Kidney epithelial cell (primary cell): ENCODE measurements around the gene PIN1. TPM values are rescaled to one million over a fixed set of nuclear protein-coding genes. Genes with fewer than 3 reads are reported as not detected.
A peak's percentile ranks its signal among the peaks of the same experiment; 100 is the strongest.
"Not testable (repeated sequence)": the region's sequence is repeated elsewhere in the genome, so short reads cannot be mapped to it uniquely, and the experiment has no call there.

Experiments
- DNase-seq: peaks from one replicate; pipeline ENCODE4 v3.0.0-alpha.2; 2010; ENCODE audit warnings: low read depth
- H3K27me3 ChIP-seq: 2 replicates; pipeline ENCODE4 v1.6.0; 2011; ENCODE audit warnings: low read length; ENCODE audit not compliant: control insufficient read depth, insufficient read depth
- H3K36me3 ChIP-seq: 2 replicates; pipeline ENCODE4 v1.5.1; 2011; ENCODE audit warnings: low read length; ENCODE audit not compliant: control insufficient read depth, insufficient read depth
- H3K4me3 ChIP-seq: 2 replicates; pipeline ENCODE4 v1.5.1; 2011; ENCODE audit warnings: low read depth, mild to moderate bottlenecking, control low read depth, low read length
- CTCF ChIP-seq: IDR thresholded peaks from 2 replicates; pipeline ENCODE4 v1.5.1; 2011; ENCODE audit warnings: mild to moderate bottlenecking, moderate library complexity, low read length, control low read depth, inconsistent platforms; ENCODE audit not compliant: insufficient read depth, poor library complexity, severe bottlenecking
- total RNA-seq: library from RNA; depleted of rRNA; stranded (reverse); fragments of >200 nt; gene quantifications from 2 replicates; pipeline ENCODE4 v1.2.3, GENCODE V29; 2015

Gene PIN1
- 102 and 115 TPM in 2 replicates for total RNA-seq

- TF ChIP-seq CTCF, result peak; percentile 27
These were observed at the start of gene PIN1 for GRCh38 chr19:9834726-9835506. Gene PIN1, plus strand, starts transcription at chr19:9835318. Its CDS starts 27 bp downstream, at chr19:9835345.

GRCh38 chr19:9785367-9786331 lies 49.5 kb upstream of the PIN1 start:
- Histone ChIP-seq H3K27me3 (no peaks in the 10 kb centered on the region), H3K36me3 (no peaks in the 10 kb centered on the region), H3K4me3 (peak overlapping the region; percentile 75)
- no peak for TF ChIP-seq CTCF
- peak; percentile 70 for DNase-seq

More at GRCh38 chr19:9834726-9835506, at the start of gene PIN1:
- peak; percentile 86 for DNase-seq
- Histone ChIP-seq H3K36me3 (no peaks in the 10 kb centered on the region), H3K4me3 (peak within 1 kb of the TSS; percentile 92), H3K27me3 (no peaks in the 10 kb centered on the region)

- no peaks in the 10 kb centered on the region for H3K36me3 ChIP-seq
- peak overlapping the region; percentile 75 for H3K4me3 ChIP-seq
- DNase-seq, result no peak
- no peaks in the 10 kb centered on the region for H3K27me3 ChIP-seq
- TF ChIP-seq CTCF, result no peak
These were observed 48.8 kb upstream of the PIN1 start for GRCh38 chr19:9786342-9786741.

GRCh38 chr19:9786819-9787218 lies 48.3 kb upstream of the PIN1 start:
- Histone ChIP-seq H3K36me3 (no peaks in the 10 kb centered on the region), H3K27me3 (no peaks in the 10 kb centered on the region), H3K4me3 (no peak overlapping the region)
- DNase-seq, result no peak
- TF ChIP-seq CTCF, result no peak

- H3K27me3 ChIP-seq, H3K4me3 ChIP-seq, H3K36me3 ChIP-seq, DNase-seq: not testable (repeated sequence)
These were observed 46.5 kb upstream of the PIN1 start for GRCh38 chr19:9788604-9789003.

- H3K27me3 ChIP-seq, result no peaks in the 10 kb centered on the region
- no peak for DNase-seq
- H3K4me3 ChIP-seq, result no peak overlapping the region
- H3K36me3 ChIP-seq, result no peaks in the 10 kb centered on the region
- TF ChIP-seq CTCF, result no peak
These were observed 46.1 kb upstream of the PIN1 start for GRCh38 chr19:9789066-9789465.

GRCh38 chr19:9789579-9789978 lies 45.5 kb upstream of the PIN1 start:
- not testable (repeated sequence) for H3K4me3 ChIP-seq, H3K36me3 ChIP-seq, DNase-seq, H3K27me3 ChIP-seq

- DNase-seq, result peak; percentile 42
These were observed 44.1 kb upstream of the PIN1 start for GRCh38 chr19:9791073-9791367.

More at GRCh38 chr19:9791073-9791367, 44.1 kb upstream of the PIN1 start:
- H3K36me3 ChIP-seq, H3K27me3 ChIP-seq: not testable (repeated sequence)
- peak overlapping the region; percentile 75 for H3K4me3 ChIP-seq
